Endodermal cell (in vitro differentiated cells): ENCODE results near the gene LRMDA. TPM values are rescaled to one million over a fixed set of nuclear protein-coding genes. Genes with fewer than 3 reads are reported as not detected.
A peak's percentile ranks its signal among the peaks of the same experiment; 100 is the strongest.

Source experiments
- DNase-seq: peaks from one replicate; pipeline ENCODE4 v3.0.0-alpha.2; 2017
- H3K27ac ChIP-seq: 2 replicates; pipeline ENCODE4 v1.5.1; 2013; ENCODE audit warnings: mild to moderate bottlenecking, low read depth, low read length, moderate library complexity
- H3K27me3 ChIP-seq: 2 replicates; pipeline ENCODE4 v1.6.1; 2013; ENCODE audit warnings: mild to moderate bottlenecking, low read length, moderate library complexity; ENCODE audit not compliant: insufficient read depth, control insufficient read depth, poor library complexity, severe bottlenecking
- H3K36me3 ChIP-seq: 2 replicates; pipeline ENCODE4 v1.7.0; 2013; ENCODE audit warnings: mild to moderate bottlenecking, low read length, moderate library complexity; ENCODE audit not compliant: control insufficient read depth, insufficient read depth
- H3K4me1 ChIP-seq: one replicate; pipeline ENCODE4 v1.7.0; 2013; ENCODE audit warnings: low read length; ENCODE audit not compliant: control insufficient read depth, insufficient read depth
- H3K4me3 ChIP-seq: 2 replicates; pipeline ENCODE4 v1.5.1; 2013; ENCODE audit warnings: mild to moderate bottlenecking, low read length, moderate library complexity
- H3K9ac ChIP-seq: 2 replicates; pipeline ENCODE4 v1.6.1; 2013; ENCODE audit warnings: mild to moderate bottlenecking, low read length, moderate library complexity; ENCODE audit not compliant: poor library complexity, severe bottlenecking; ENCODE audit errors: extremely low read depth
- H3K9me3 ChIP-seq: 2 replicates; pipeline ENCODE4 v1.6.1; 2013; ENCODE audit warnings: mild to moderate bottlenecking, low read length, moderate library complexity; ENCODE audit not compliant: control insufficient read depth
- H3K27ac Mint-ChIP-seq: 2 replicates; pipeline ENCODE4 v1.8.0; 2020; ENCODE audit warnings: mixed read lengths
- H3K27me3 Mint-ChIP-seq: 2 replicates; pipeline ENCODE4 v1.8.0; 2021; ENCODE audit warnings: mild to moderate bottlenecking, mixed read lengths; ENCODE audit not compliant: insufficient read depth
- H3K36me3 Mint-ChIP-seq: 2 replicates; pipeline ENCODE4 v1.8.0; 2020; ENCODE audit warnings: low read depth, mixed read lengths
- H3K4me1 Mint-ChIP-seq: 2 replicates; pipeline ENCODE4 v1.8.0; 2020; ENCODE audit warnings: mixed read lengths
- H3K4me3 Mint-ChIP-seq: 2 replicates; pipeline ENCODE4 v1.8.0; 2020; ENCODE audit warnings: mild to moderate bottlenecking, moderate library complexity, mixed read lengths
- H3K9me3 Mint-ChIP-seq: 2 replicates; pipeline ENCODE4 v1.8.0; 2020; ENCODE audit warnings: mild to moderate bottlenecking, mixed read lengths
- WGBS, 2 experiments: methylation state at CpG; one replicate each; pipeline versions ENCODE4 v1.1.5 to v1.1.7; 2013; ENCODE audit warnings: missing lambda C conversion rate in 2 of 2, mixed read lengths in 1 of 2; ENCODE audit not compliant: insufficient coverage in 1 of 2, insufficient read length in 1 of 2; 5-methylcytosine and 5-hydroxymethylcytosine counted together
- total RNA-seq, 2 donors: library from RNA; stranded (reverse); fragmentation: NEBNext Ultra II Directional in 1 of 2; extraction: Animal tissue kit (Norgen Biotek cat#: 25700) in 1 of 2; gene quantifications; 2 replicates in 1 of 2; 3 replicates in 1 of 2; pipeline ENCODE4 v1.2.1, GENCODE V29; 2021
- TF ChIP-seq, protein P1 (sequence below): fragments of 200-600 bp; sonication (generic); conservative IDR thresholded peaks from 2 replicates; pipeline ENCODE4 v1.5.0; 2021; ENCODE audit warnings: antibody characterized with exemption, mild to moderate bottlenecking

The LRMDA gene
- total RNA-seq, 2 donors from 2014 or later = 1.7 to 5.1 TPM

DNA sequence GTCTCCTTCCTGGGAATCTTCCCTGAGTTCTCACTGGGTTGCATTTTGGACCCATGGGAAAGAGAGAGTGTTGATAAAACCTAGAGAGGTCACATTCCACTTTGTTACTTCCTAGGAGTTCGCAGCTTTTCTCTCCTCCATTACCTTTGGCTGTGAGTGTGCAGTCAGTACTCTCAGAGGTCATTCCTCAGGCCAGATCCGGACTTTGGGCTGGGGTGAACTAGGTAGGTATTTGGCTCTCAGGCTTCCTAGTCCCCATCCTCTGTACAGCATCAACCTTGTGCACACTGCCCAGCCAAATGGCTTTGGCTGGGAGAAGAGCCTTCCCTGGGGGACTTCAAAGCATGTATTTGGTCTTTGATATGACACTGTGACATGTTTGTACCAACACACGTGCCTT lies 508.1 kb downstream of the LRMDA start:
- peaks cover 3% of the 10 kb centered on the region for H3K9me3 Mint-ChIP-seq
- H3K9ac ChIP-seq = no peak overlapping the region
- H3K9me3 ChIP-seq = no peaks in the 10 kb centered on the region
- H3K27ac Mint-ChIP-seq = no peak overlapping the region
- no peak overlapping the region for H3K4me3 Mint-ChIP-seq
- H3K27ac ChIP-seq = no peak overlapping the region
- TF ChIP-seq, protein P1, sequence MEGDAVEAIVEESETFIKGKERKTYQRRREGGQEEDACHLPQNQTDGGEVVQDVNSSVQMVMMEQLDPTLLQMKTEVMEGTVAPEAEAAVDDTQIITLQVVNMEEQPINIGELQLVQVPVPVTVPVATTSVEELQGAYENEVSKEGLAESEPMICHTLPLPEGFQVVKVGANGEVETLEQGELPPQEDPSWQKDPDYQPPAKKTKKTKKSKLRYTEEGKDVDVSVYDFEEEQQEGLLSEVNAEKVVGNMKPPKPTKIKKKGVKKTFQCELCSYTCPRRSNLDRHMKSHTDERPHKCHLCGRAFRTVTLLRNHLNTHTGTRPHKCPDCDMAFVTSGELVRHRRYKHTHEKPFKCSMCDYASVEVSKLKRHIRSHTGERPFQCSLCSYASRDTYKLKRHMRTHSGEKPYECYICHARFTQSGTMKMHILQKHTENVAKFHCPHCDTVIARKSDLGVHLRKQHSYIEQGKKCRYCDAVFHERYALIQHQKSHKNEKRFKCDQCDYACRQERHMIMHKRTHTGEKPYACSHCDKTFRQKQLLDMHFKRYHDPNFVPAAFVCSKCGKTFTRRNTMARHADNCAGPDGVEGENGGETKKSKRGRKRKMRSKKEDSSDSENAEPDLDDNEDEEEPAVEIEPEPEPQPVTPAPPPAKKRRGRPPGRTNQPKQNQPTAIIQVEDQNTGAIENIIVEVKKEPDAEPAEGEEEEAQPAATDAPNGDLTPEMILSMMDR = no peak
- peaks cover 4% of the 10 kb centered on the region for H3K27me3 Mint-ChIP-seq
- H3K4me1 ChIP-seq = no peaks in the 10 kb centered on the region
- WGBS, 2 experiments = 94% methylated on average over 2 of the region's 3 CpGs; no CpG with 5 or more reads in 1 of the 2 experiments
- no peaks in the 10 kb centered on the region for H3K36me3 Mint-ChIP-seq
- no peak overlapping the region for H3K4me3 ChIP-seq
- no peaks in the 10 kb centered on the region for H3K27me3 ChIP-seq
- H3K36me3 ChIP-seq = no peaks in the 10 kb centered on the region
- DNase-seq = peak; percentile 16
- no peaks in the 10 kb centered on the region for H3K4me1 Mint-ChIP-seq

DNA sequence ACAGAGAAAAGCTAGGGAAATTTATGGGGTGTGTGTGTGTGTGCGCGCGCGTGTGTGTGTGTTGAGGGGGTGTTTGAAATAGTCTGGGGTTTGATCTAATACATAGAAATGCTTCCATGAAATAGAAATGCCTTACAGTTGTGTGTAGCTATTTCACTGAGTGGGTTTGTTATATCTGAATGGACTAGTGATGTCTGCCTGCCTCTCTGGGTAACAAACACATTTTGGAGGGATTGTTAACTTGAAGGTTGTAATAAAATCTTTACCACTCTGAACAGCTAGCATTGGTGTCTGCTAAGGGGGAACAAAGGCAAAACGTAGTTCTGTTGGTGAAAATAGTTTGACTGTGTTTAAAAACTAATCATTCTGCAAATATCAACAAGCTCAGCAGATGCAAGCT lies 509.3 kb downstream of the LRMDA start:
- no peak overlapping the region for H3K4me3 Mint-ChIP-seq
- Histone ChIP-seq H3K9me3 (no peaks in the 10 kb centered on the region), H3K9ac (no peak overlapping the region), H3K4me1 (no peaks in the 10 kb centered on the region), H3K27ac (no peak overlapping the region), H3K4me3 (no peak overlapping the region), H3K36me3 (no peaks in the 10 kb centered on the region), H3K27me3 (no peaks in the 10 kb centered on the region)
- DNase-seq = peak; percentile 7
- no peaks in the 10 kb centered on the region for H3K4me1 Mint-ChIP-seq
- no peaks in the 10 kb centered on the region for H3K36me3 Mint-ChIP-seq
- H3K9me3 Mint-ChIP-seq = peaks cover 3% of the 10 kb centered on the region
- H3K27ac Mint-ChIP-seq = no peak overlapping the region
- peaks cover 4% of the 10 kb centered on the region for H3K27me3 Mint-ChIP-seq
- WGBS, 2 experiments = 80 to 96% methylated on average over 1 to 5 of the region's 5 CpGs
- TF ChIP-seq, protein P1 = no peak

DNA sequence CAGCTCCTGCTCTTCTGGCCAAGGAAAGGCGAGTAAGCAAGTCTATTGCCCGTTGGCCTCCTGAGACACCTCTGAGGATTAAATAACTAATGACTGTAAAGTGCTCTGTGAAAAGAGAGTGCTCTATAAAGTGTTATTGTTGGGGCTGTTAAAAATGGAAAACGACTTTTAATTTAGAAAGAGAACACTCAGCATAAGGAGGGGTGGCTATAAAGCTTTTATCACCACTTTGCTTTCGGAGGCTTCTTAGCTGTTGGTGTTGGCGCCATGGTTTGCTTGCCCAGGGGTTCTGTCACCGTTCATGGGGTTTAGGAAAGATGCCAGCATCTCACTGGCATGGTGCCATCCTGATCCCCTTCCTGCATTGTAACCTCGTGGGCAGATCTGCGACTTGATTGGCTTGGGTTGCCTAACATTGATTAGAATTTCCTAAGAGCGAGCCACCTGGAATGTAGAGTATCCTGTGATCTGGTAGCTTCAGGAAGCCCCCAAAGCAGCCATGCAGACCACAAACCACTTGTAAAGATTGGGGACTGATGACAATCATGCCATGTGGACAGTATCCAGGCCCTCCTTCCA lies 509.9 kb downstream of the LRMDA start:
- Histone ChIP-seq H3K27ac (no peak overlapping the region), H3K4me1 (no peaks in the 10 kb centered on the region), H3K9ac (no peak overlapping the region), H3K36me3 (no peaks in the 10 kb centered on the region), H3K27me3 (no peaks in the 10 kb centered on the region), H3K9me3 (no peaks in the 10 kb centered on the region), H3K4me3 (no peak overlapping the region)
- Mint-ChIP-seq H3K36me3 (no peaks in the 10 kb centered on the region), H3K27me3 (peaks cover 4% of the 10 kb centered on the region), H3K4me1 (no peaks in the 10 kb centered on the region), H3K9me3 (peaks cover 3% of the 10 kb centered on the region), H3K27ac (no peak overlapping the region), H3K4me3 (no peak overlapping the region)
- DNase-seq = peak; percentile 18
- 91 to 93% methylated on average over 6 to 9 of the region's 9 CpGs for WGBS, 2 experiments
- TF ChIP-seq, protein P1 = no peak
